A549 (cell line): ENCODE results near the gene FKBP4. TPM values are rescaled to one million over a fixed set of nuclear protein-coding genes. Genes with fewer than 3 reads are reported as not detected.

Source experiments
- ATAC-seq, 2 experiments: fragments of 200-7000 bp in 1 of 2; fragments of >200 bp in 1 of 2; cut with Nextera tagmentation in 1 of 2; cut with Tn5 transposase in 1 of 2; 3 replicates each; pipeline versions ENCODE4 v1.8.0 to v1.9.1; 2018 to 2020; ENCODE audit warnings: mild to moderate bottlenecking in 1 of 2, moderate library complexity in 1 of 2
- CTCF ChIA-PET: fragments of 300-600 bp; sonication (Branson Sonifier 250); formaldehyde crosslinking; extraction: SDS; loops from one replicate; lab custom pipeline; 2021; ENCODE audit warnings: antibody characterized with exemption, inconsistent platforms; lab: Yijun Ruan, JAX
- POLR2A ChIA-PET: fragments of 350-600 bp; formaldehyde crosslinking; extraction: SDS; loops from one replicate; lab custom pipeline; 2021; ENCODE audit warnings: antibody characterized with exemption, inconsistent platforms; lab: Yijun Ruan, JAX
- DNase-seq, 2 experiments: peaks; one replicate each; pipeline versions ENCODE4 v3.0.0 to v3.0.0-alpha.2; 2011 to 2016; ENCODE audit warnings: low read depth in 1 of 2, low spot score in 1 of 2
- FAIRE-seq: peaks from 2 replicates; lab custom pipeline; 2011; peaks lifted over from hg19 to GRCh38; lab: Jason Lieb, UNC
- H3K27ac ChIP-seq, 2 experiments: fragments of >200 bp; sonication (Bioruptor Twin); formaldehyde crosslinking; 3 replicates each; pipeline ENCODE4 v1.5.1; 2016 to 2017
- H3K4me1 ChIP-seq: fragments of >200 bp; sonication (Bioruptor Twin); formaldehyde crosslinking; 3 replicates; pipeline ENCODE4 v1.6.1; 2016
- H3K4me2 ChIP-seq: fragments of >200 bp; sonication (Bioruptor Twin); formaldehyde crosslinking; 3 replicates; pipeline ENCODE4 v1.6.1; 2016
- H3K4me3 ChIP-seq: fragments of >200 bp; sonication (Bioruptor Twin); formaldehyde crosslinking; 3 replicates; pipeline ENCODE4 v1.5.1; 2016
- H3K9me3 ChIP-seq: fragments of >200 bp; sonication (Bioruptor Twin); formaldehyde crosslinking; 3 replicates; pipeline ENCODE4 v1.6.1; 2016
- BHLHE40 ChIP-seq: IDR thresholded peaks from 2 replicates; pipeline ENCODE4 v1.6.1; 2012; ENCODE audit warnings: low read depth, low read length, inconsistent platforms
- CBX8 ChIP-seq: fragments of 200-600 bp; sonication (generic); IDR thresholded peaks from 2 replicates; pipeline ENCODE4 v1.6.1; 2016
- CEBPB ChIP-seq, 2 experiments: fragments of >200 bp in 1 of 2; sonication (Bioruptor Twin) in 1 of 2; formaldehyde crosslinking in 1 of 2; IDR thresholded peaks; 2 replicates each; pipeline ENCODE4 v1.6.1; 2012 to 2016
- EHMT2 ChIP-seq: fragments of 200-600 bp; sonication (generic); IDR thresholded peaks from 2 replicates; pipeline ENCODE4 v1.6.1; 2016; ENCODE audit warnings: antibody characterized with exemption, low read depth, mild to moderate bottlenecking, moderate library complexity
- FOSL2 ChIP-seq, 2 experiments: fragments of 450-650 bp in 1 of 2; fragments of >200 bp in 1 of 2; sonication (Bioruptor Twin) in 1 of 2; formaldehyde crosslinking; IDR thresholded peaks; 2 replicates each; pipeline versions ENCODE4 v1.5.0 to v1.6.1; 2016 to 2020; ENCODE audit warnings: mild to moderate bottlenecking in 1 of 2, moderate library complexity in 1 of 2
- GATA3 ChIP-seq: IDR thresholded peaks from 2 replicates; pipeline ENCODE4 v1.6.1; 2012; ENCODE audit warnings: borderline replicate concordance
- HOXB5 ChIP-seq: fragments of 250-450 bp; sonication (Bioruptor Pico); IDR thresholded peaks from 2 replicates; pipeline ENCODE4 v1.5.0; 2020; ENCODE audit warnings: mild to moderate bottlenecking, moderate library complexity
- JUN ChIP-seq, 2 experiments: fragments of >200 bp; sonication (Bioruptor Twin); formaldehyde crosslinking; IDR thresholded peaks; 2 replicates in 1 of 2; 3 replicates in 1 of 2; pipeline ENCODE4 v1.6.1; 2016 to 2017
- MAFK ChIP-seq: fragments of 450-650 bp; IDR thresholded peaks from 2 replicates; pipeline ENCODE4 v1.6.1; 2014; ENCODE audit not compliant: partially characterized antibody
- POLR2AphosphoS2 ChIP-seq: conservative IDR thresholded peaks from 2 replicates; pipeline ENCODE4 v1.6.1; 2012; ENCODE audit warnings: low read length, improper control_type of control experiment, inconsistent platforms
- RARB ChIP-seq: fragments of 250-450 bp; sonication (Bioruptor Pico); IDR thresholded peaks from 2 replicates; pipeline ENCODE4 v1.8.0; 2021; ENCODE audit warnings: mild to moderate bottlenecking, moderate library complexity
- RCOR1 ChIP-seq: fragments of 150-350 bp; IDR thresholded peaks from 2 replicates; pipeline ENCODE4 v1.6.1; 2014; ENCODE audit warnings: antibody characterized with exemption, low read length, low read depth
- SMC3 ChIP-seq: fragments of >200 bp; sonication (Bioruptor Twin); formaldehyde crosslinking; IDR thresholded peaks from 3 replicates; pipeline ENCODE4 v1.6.1; 2018; ENCODE audit warnings: inconsistent platforms
- WGBS: methylation state at CpG from one replicate; pipeline ENCODE4 v1.1.6; 2017; ENCODE audit errors: missing lambda C conversion rate; 5-methylcytosine and 5-hydroxymethylcytosine counted together
- polyA plus RNA-seq, 4 experiments: library from polyadenylated mRNA; depleted of rRNA in 3 of 4; stranded (reverse); fragments of >200 nt; fragmentation: RNase III in 1 of 4; extraction: RNeasy Plus Mini Kit Qiagen cat#74134 plus additional on column Dnase treatment in 1 of 4; gene quantifications; 2 replicates in 3 of 4; 3 replicates in 1 of 4; pipeline ENCODE4 v1.2.3, GENCODE V29; 2011 to 2017
- TF ChIP-seq, protein P1 (sequence below): fragments of >200 bp; sonication (Bioruptor Twin); formaldehyde crosslinking; IDR thresholded peaks from 3 replicates; pipeline ENCODE4 v1.5.1; 2016
- TF ChIP-seq, protein P2 (sequence below): IDR thresholded peaks from 2 replicates; pipeline ENCODE4 v1.6.1; 2012

FKBP4 gene
- polyA plus RNA-seq, 2 of the 4 experiments (the other 2 are of a cell fraction): 108 to 137 TPM

- H3K4me2 ChIP-seq: no peak overlapping the region
- FAIRE-seq (no peak), DNase-seq (no peak), ATAC-seq (no peak)
- H3K9me3 ChIP-seq: no peaks in the 10 kb centered on the region
- no peaks in the 10 kb centered on the region for H3K4me1 ChIP-seq
- CTCF ChIA-PET: no interaction called here
- H3K27ac ChIP-seq: no peak overlapping the region
- POLR2A ChIA-PET: no interaction called here
- WGBS: 88% methylated on average over 2 of the region's 2 CpGs
- TF ChIP-seq FOSL2 (IDR thresholded peaks at IDR 0.05): no peak
- no peak for TF ChIP-seq FOSL2 (CRISPR knock-in tag; IDR thresholded peaks at IDR 0.05)
- 0 out of 5 replicates have a peak, but pooled peaks of 1 of the 2 experiments have one; percentile 9 for TF ChIP-seq JUN (IDR thresholded peaks at IDR 0.05)
- TF ChIP-seq HOXB5 (CRISPR knock-in tag): no peak
- no peak for TF ChIP-seq RCOR1
- TF ChIP-seq CEBPB (IDR thresholded peaks at IDR 0.05): no peak
- TF ChIP-seq, protein P1, sequence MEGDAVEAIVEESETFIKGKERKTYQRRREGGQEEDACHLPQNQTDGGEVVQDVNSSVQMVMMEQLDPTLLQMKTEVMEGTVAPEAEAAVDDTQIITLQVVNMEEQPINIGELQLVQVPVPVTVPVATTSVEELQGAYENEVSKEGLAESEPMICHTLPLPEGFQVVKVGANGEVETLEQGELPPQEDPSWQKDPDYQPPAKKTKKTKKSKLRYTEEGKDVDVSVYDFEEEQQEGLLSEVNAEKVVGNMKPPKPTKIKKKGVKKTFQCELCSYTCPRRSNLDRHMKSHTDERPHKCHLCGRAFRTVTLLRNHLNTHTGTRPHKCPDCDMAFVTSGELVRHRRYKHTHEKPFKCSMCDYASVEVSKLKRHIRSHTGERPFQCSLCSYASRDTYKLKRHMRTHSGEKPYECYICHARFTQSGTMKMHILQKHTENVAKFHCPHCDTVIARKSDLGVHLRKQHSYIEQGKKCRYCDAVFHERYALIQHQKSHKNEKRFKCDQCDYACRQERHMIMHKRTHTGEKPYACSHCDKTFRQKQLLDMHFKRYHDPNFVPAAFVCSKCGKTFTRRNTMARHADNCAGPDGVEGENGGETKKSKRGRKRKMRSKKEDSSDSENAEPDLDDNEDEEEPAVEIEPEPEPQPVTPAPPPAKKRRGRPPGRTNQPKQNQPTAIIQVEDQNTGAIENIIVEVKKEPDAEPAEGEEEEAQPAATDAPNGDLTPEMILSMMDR: no peak
- H3K4me3 ChIP-seq: no peak overlapping the region
Observed at GRCh38 chr12:2805143-2805520, 10.4 kb downstream of the FKBP4 start.

- 87% methylated on average over 6 of the region's 6 CpGs for WGBS
- ChIA-PET CTCF (no interaction called here), POLR2A (no interaction called here)
- Histone ChIP-seq H3K4me2 (no peak overlapping the region), H3K9me3 (no peaks in the 10 kb centered on the region), H3K4me1 (peaks cover 1% of the 10 kb centered on the region; the same call in 1 of the 3 replicates), H3K27ac (no peak overlapping the region), H3K4me3 (no peak overlapping the region)
- DNase-seq: no peak
- TF ChIP-seq RARB (CRISPR knock-in tag) (no peak), EHMT2 (no peak), BHLHE40 (no peak)
- TF ChIP-seq, protein P1: no peak
- TF ChIP-seq, protein P2, sequence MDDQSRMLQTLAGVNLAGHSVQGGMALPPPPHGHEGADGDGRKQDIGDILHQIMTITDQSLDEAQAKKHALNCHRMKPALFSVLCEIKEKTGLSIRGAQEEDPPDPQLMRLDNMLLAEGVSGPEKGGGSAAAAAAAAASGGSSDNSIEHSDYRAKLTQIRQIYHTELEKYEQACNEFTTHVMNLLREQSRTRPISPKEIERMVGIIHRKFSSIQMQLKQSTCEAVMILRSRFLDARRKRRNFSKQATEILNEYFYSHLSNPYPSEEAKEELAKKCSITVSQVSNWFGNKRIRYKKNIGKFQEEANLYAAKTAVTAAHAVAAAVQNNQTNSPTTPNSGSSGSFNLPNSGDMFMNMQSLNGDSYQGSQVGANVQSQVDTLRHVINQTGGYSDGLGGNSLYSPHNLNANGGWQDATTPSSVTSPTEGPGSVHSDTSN: no peak
- ATAC-seq: no peak
- no peak for FAIRE-seq
Observed at GRCh38 chr12:2806700-2807099, 11.9 kb downstream of the FKBP4 start.

GRCh38 chr12:2811801-2812200 is 17.0 kb downstream of the FKBP4 start:
- peak overlapping the region; percentile 61 for H3K4me3 ChIP-seq
- 62% methylated on average over 5 of the region's 5 CpGs for WGBS
- DNase-seq: no peak
- ChIA-PET POLR2A (interaction anchor here (2.0 kb wide), 1 partner anchor 16 kb away, joined by 19 read pairs; the partner anchor contains the start of gene FKBP4), CTCF (interaction anchor here (1.3 kb wide), 1 partner anchor 16 kb away, joined by 3 read pairs; no protein-coding TSS in a partner anchor)
- peaks cover 12% of the 10 kb centered on the region; the same call in 2 of the 3 replicates for H3K4me1 ChIP-seq
- no peak for TF ChIP-seq FOSL2 (IDR thresholded peaks at IDR 0.05)
- no peak for TF ChIP-seq FOSL2 (CRISPR knock-in tag; IDR thresholded peaks at IDR 0.05)
- TF ChIP-seq HOXB5 (CRISPR knock-in tag): no peak
- TF ChIP-seq MAFK: no peak
- no peak for TF ChIP-seq BHLHE40
- TF ChIP-seq RCOR1: no peak
- no peak for TF ChIP-seq SMC3
- TF ChIP-seq POLR2AphosphoS2: no peak
- no peak for TF ChIP-seq CBX8
- no peak for TF ChIP-seq GATA3
- TF ChIP-seq, all 56 proteins: peak for 0
- no peaks in the 10 kb centered on the region for H3K9me3 ChIP-seq
- no peak for FAIRE-seq
- H3K4me2 ChIP-seq: peak overlapping the region; percentile 77
- no peak for ATAC-seq
- H3K27ac ChIP-seq: peak overlapping the region; percentile 92; a peak in 4 of 6 replicates
